Endothelial cell of umbilical vein (primary cell): ENCODE results near the gene LRP5. TPM values are rescaled to one million over a fixed set of nuclear protein-coding genes. Genes with fewer than 3 reads are reported as not detected.
A peak's percentile ranks its signal among the peaks of the same experiment; 100 is the strongest.
"Not testable (repeated sequence)": the region's sequence is repeated elsewhere in the genome, so short reads cannot be mapped to it uniquely, and the experiment has no call there.

ENCODE experiments used
- BruUV-seq: library from RNA; stranded (reverse); fragments of 400-500 nt; replicated peaks from 2 replicates; lab custom pipeline; 2021; lab: Mats Ljungman, UMichigan
- CTCF ChIA-PET: fragments of 300-600, 350-600 bp; sonication (Branson Sonifier 250); formaldehyde crosslinking; loops from one replicate; lab custom pipeline; 2021; ENCODE audit warnings: antibody characterized with exemption, inconsistent platforms; lab: Charles Lee
- POLR2A ChIA-PET: fragments of 300-600, 350-600 bp; sonication (Branson Sonifier 250); formaldehyde crosslinking; loops from one replicate; lab custom pipeline; 2021; ENCODE audit warnings: antibody characterized with exemption, inconsistent platforms; lab: Charles Lee
- DNase-seq: peaks from one replicate; pipeline ENCODE4 v3.0.0-alpha.2; 2011; ENCODE audit warnings: low read depth, low spot score
- FAIRE-seq: peaks from 2 replicates; lab custom pipeline; 2011; peaks lifted over from hg19 to GRCh38; lab: Jason Lieb, UNC
- H2AFZ ChIP-seq: 2 replicates; pipeline ENCODE4 v1.6.0; 2012; ENCODE audit warnings: low read depth, low read length, control low read depth, inconsistent platforms
- H3K27ac ChIP-seq: 2 replicates; pipeline ENCODE4 v1.5.1; 2011; ENCODE audit warnings: low read depth, mild to moderate bottlenecking, control low read depth, low read length, moderate library complexity; ENCODE audit not compliant: insufficient read depth
- H3K27me3 ChIP-seq, 2 experiments: 2 replicates each; pipeline versions ENCODE4 v1.6.0 to v1.6.1; 2011; ENCODE audit warnings: low read length in 2 of 2, mixed read lengths in 1 of 2; ENCODE audit not compliant: control insufficient read depth in 2 of 2, insufficient read depth in 2 of 2
- H3K36me3 ChIP-seq, 2 experiments: 2 replicates in 1 of 2; 3 replicates in 1 of 2; pipeline ENCODE4 v1.5.1; 2011; ENCODE audit warnings: low read length in 2 of 2, mild to moderate bottlenecking in 1 of 2, moderate library complexity in 1 of 2; ENCODE audit not compliant: control insufficient read depth in 2 of 2, insufficient read depth in 2 of 2; ENCODE audit errors: extremely low read depth in 1 of 2
- H3K4me1 ChIP-seq: 3 replicates; pipeline ENCODE4 v1.5.1; 2011; ENCODE audit warnings: mild to moderate bottlenecking, low read length; ENCODE audit not compliant: control insufficient read depth, insufficient read depth; ENCODE audit errors: extremely low read depth
- H3K4me2 ChIP-seq: 2 replicates; pipeline ENCODE4 v1.6.1; 2011; ENCODE audit warnings: low read length, control low read depth, mixed read lengths; ENCODE audit not compliant: insufficient read depth
- H3K4me3 ChIP-seq, 3 experiments: fragments of 200-600 bp in 1 of 3; sonication (generic), shearing (Covaris generic) in 1 of 3; replicated peaks in 1 of 3; 2 replicates each; pipeline ENCODE4 v1.5.1; 2011 to 2016; ENCODE audit warnings: control low read depth in 3 of 3, low read length in 3 of 3, mild to moderate bottlenecking in 2 of 3, inconsistent platforms in 1 of 3, low read depth in 1 of 3, moderate library complexity in 1 of 3; ENCODE audit not compliant: insufficient read depth in 1 of 3
- H3K79me2 ChIP-seq: 2 replicates; pipeline ENCODE4 v1.6.0; 2012; ENCODE audit warnings: low read length, inconsistent platforms; ENCODE audit not compliant: control insufficient read depth, insufficient read depth
- H3K9ac ChIP-seq: replicated peaks from 2 replicates; pipeline ENCODE3; 2011; ENCODE audit warnings: low read length, control low read depth; ENCODE audit not compliant: insufficient read depth; ENCODE audit errors: extremely low read depth
- H3K9me1 ChIP-seq: replicated peaks from 3 replicates; pipeline ENCODE4 v1.6.0; 2011; ENCODE audit warnings: mild to moderate bottlenecking, low read length; ENCODE audit not compliant: control insufficient read depth, insufficient read depth; ENCODE audit errors: extremely low read depth
- H3K9me3 ChIP-seq: replicated peaks from 2 replicates; pipeline ENCODE4 v1.5.1; 2012; ENCODE audit warnings: low read length, inconsistent platforms; ENCODE audit not compliant: control insufficient read depth, insufficient read depth
- H4K20me1 ChIP-seq: replicated peaks from 2 replicates; pipeline ENCODE3; 2011; ENCODE audit warnings: mild to moderate bottlenecking, low read length; ENCODE audit not compliant: control insufficient read depth, insufficient read depth; ENCODE audit errors: extremely low read depth
- FOS ChIP-seq: IDR thresholded peaks from 2 replicates; pipeline ENCODE4 v1.6.1; 2011; ENCODE audit warnings: mild to moderate bottlenecking, low read length, moderate library complexity, borderline replicate concordance; ENCODE audit not compliant: insufficient read depth
- POLR2AphosphoS5 ChIP-seq: IDR thresholded peaks from 2 replicates; pipeline ENCODE4 v1.6.1; 2012; ENCODE audit warnings: low read depth, mild to moderate bottlenecking, control low read depth, low read length, moderate library complexity; ENCODE audit not compliant: insufficient read depth
- dilution Hi-C: fragments of 300-500 bp; cut with MboI; formaldehyde crosslinking; loops from one replicate; pipeline ENCODE4 v1.15.0; 2019; ENCODE audit warnings: low sequenced_read_pairs; ENCODE audit not compliant: extremely low pct_ligation_motif_present
- intact Hi-C: fragments of 100-400 bp; cut with micrococcal nuclease; formaldehyde crosslinking; loops from one replicate; pipeline ENCODE4 v1.10.0; 2022
- polyA plus RNA-seq, 4 experiments: library from polyadenylated mRNA; depleted of rRNA in 3 of 4; stranded (reverse) in 3 of 4; unstranded in 1 of 4; fragments of >200 nt; gene quantifications; 2 replicates each; pipeline versions ENCODE4 v1.2.1 to v1.2.3, GENCODE V29; 2011 to 2012; ENCODE audit warnings: missing spikeins in 1 of 4
- total RNA-seq: library from RNA; stranded (reverse); gene quantifications from 2 replicates; pipeline ENCODE4 v1.2.3, GENCODE V29; 2021
- TF ChIP-seq, protein P1 (sequence below): IDR thresholded peaks from 2 replicates; pipeline ENCODE4 v1.6.1; 2011; ENCODE audit not compliant: insufficient read depth, insufficient read length

Gene LRP5
- total and polyA plus RNA-seq, 2 donors (not counting 3 experiments of a cell fraction or from before 2014, with no cell fraction given): 35.1 to 51.8 TPM

DNA sequence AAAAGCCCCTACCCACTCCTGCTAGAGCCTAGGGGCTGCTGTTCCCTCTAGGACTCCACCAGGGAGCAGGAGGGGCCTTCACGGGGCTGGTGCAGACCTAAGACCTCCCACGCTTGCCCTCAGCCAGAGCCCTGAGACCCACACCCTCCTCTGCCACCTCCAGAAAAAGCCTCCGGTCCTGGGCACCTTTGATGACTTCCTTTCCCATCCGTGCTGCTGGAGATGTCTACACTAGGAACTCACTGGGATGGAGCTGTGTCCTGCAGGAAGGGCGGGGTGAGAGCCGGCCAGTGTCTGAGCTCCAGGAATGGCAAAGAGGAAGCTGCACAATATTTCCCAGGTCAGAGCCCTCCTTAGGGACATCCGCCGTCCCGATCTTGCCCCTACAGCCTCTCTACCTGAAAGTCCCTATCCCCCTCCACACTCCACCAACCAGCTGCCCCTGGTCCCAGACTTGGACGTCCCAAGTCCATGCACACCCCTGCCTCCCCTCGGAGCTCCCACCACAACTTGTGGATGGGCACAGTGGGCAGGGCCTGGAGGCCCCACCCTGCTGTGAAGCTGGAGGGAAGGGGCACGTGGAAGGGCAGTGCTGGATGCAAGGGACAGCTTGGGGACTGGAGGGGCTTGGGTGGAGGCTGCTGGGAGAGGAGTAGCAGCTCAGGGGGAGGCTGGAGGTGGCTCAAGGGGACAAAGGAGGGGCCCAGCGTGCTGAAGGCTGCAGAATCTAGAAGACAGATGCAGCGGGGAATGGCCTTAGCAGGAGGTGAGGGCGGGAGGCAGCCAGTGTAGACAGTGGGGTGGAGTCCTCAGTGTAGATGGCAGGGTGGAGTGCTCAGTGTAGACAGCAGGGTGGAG lies 13.5 kb upstream of the LRP5 start:
- H3K79me2 ChIP-seq: no peaks in the 10 kb centered on the region
- no peaks in the 10 kb centered on the region for H3K36me3 ChIP-seq
- no peak for DNase-seq
- no peak overlapping the region for H3K4me2 ChIP-seq
- no peaks in the 10 kb centered on the region for H3K27me3 ChIP-seq
- intact Hi-C loops: no loop called here
- H3K27ac ChIP-seq: no peak overlapping the region
- H2AFZ ChIP-seq: peak overlapping the region; percentile 22
- no peak for TF ChIP-seq POLR2AphosphoS5
- TF ChIP-seq, protein P1, sequence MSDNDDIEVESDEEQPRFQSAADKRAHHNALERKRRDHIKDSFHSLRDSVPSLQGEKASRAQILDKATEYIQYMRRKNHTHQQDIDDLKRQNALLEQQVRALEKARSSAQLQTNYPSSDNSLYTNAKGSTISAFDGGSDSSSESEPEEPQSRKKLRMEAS: no peak
- no peak for TF ChIP-seq FOS
- no peak overlapping the region for H3K4me3 ChIP-seq
- H3K4me1 ChIP-seq: no peaks in the 10 kb centered on the region
- no peak overlapping the region for H3K9ac ChIP-seq
- FAIRE-seq: no peak
- BruUV-seq: no TSS peak
- H3K9me3 ChIP-seq: no peaks in the 10 kb centered on the region
- CTCF ChIA-PET: interaction anchor here (0.8 to 7.1 kb wide), 23 partner anchors 9 to 150 kb away, joined by 3 to 152 read pairs (median 5); partner anchors contain the start of gene C11orf24
- POLR2A ChIA-PET: no interaction called here
- no peaks in the 10 kb centered on the region for H4K20me1 ChIP-seq
- H3K9me1 ChIP-seq: no peaks in the 10 kb centered on the region
- dilution Hi-C loops: no loop called here

DNA sequence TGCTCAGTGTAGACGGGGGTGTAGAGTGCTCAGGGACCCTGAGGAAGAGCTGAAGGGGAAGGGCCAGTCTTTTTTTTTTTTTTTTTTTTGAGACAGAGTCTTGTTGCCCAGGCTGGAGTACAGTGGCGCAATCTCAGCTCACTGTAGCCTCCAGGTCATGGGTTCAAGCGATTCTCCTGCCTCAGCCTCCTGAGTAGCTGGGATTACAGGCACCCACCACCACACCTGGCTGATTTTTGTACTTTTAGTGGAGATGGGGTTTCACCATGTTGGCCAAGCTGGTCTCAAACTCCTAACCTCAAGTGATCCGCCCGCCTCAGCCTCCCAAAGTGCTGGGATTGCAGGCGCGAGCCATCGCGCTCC lies 12.9 kb upstream of the LRP5 start:
- H3K36me3 ChIP-seq, H3K4me3 ChIP-seq, POLR2A ChIA-PET, BruUV-seq, dilution Hi-C loops, H3K4me1 ChIP-seq, H3K4me2 ChIP-seq, H2AFZ ChIP-seq, H4K20me1 ChIP-seq, H3K9me3 ChIP-seq, H3K9me1 ChIP-seq, FAIRE-seq, intact Hi-C loops, H3K27me3 ChIP-seq, H3K27ac ChIP-seq, H3K79me2 ChIP-seq, DNase-seq, H3K9ac ChIP-seq: not testable (repeated sequence)
- CTCF ChIA-PET: interaction anchor here (0.8 to 7.1 kb wide), 10 partner anchors 9 to 89 kb away, joined by 3 to 152 read pairs (median 17); partner anchors contain the start of gene C11orf24
